Fibroblast of skin of left quadriceps (primary cell): ENCODE data around the gene ALK.

Experiments used
- DNase-seq, 2 experiments: peaks; one replicate each; pipeline ENCODE4 v3.0.0-alpha.2; 2013; ENCODE audit warnings: low read depth in 2 of 2

ALK gene

DNA sequence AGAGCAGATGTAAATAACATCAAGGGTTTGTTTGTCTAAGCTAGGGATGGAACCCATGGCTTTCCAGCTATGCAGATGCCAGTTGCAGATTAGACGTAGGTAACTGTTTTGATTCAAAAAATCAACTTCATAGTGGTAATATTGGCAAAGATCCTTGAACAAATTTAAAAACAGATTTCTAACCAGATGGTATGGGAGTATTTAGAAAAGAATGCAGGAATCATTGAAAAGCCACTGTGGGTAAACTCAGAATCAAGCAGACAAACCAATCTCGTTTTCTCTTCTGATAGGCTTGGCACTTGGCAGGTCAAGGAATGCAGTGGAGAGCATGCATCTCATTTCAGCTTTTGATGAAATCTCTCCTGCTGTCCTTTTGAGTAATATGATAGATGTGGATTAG lies 428.7 kb downstream of the ALK start:
- no peak for DNase-seq

DNA sequence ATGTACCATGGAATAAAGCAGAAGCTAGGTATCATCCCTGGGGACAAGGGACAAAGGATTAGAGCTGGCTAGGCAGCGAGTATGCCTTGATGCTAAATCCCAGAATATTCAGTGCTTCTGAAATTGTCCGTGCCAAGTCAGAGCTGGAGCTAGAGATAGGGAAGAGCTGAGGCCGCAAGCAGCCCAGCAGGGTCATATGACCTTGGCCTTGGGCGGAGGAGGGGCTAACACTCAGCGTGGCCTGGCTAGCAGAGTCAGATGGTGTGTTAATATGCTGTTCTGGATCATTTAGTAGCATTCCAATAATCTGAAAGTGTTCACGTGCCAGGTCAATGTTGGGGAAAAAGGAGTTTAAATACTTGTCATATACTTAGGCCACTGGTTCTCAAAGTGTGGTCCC lies 431.3 kb downstream of the ALK start:
- DNase-seq, result no peak

DNA sequence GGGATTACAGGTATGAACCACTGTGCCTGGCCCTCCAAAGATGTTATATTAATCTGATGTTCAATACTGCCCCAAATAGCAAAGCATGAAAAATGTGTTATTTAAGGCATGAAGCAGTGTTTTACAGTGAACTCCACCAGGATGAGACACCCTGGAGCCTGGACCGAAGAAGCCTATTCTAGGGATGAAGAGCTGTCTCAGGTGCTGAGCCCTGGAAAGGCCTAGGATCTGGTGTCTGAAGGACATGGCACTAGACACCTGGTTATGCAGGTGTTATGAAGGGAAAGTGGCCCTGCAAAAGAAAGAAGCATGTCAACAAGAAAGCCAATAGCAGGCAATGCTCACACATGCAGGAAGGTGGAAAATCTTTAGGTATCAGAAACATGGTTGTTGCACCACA lies 431.8 kb downstream of the ALK start:
- no peak for DNase-seq

DNA sequence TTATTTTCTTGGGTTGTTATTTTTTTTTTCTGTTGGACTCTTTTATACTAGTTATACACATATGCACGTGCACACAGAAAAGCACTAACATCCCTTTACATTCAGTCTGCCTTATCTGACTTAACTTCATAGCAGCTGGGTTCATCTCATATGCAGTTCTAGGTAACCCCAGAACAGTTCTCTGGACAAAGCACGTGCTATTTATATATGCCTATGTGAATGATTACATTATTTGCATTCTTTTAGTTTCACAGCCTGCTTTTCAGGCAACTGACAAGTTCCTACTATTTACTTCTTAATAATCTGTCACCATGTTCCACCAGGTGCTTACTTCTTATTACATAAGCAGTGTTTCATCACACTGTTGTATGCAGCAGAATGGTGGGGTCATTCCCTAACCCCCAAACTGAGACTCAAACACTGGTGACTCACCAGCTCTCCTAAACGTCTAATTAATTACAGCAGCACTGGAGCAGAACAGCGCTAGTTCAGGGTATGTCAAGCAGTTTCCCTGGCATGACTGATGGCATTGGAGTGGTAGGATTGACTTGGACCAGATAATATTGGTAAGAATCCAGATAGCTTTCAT lies 433.3 kb downstream of the ALK start:
- peak; percentile 40 to 44 for DNase-seq

DNA sequence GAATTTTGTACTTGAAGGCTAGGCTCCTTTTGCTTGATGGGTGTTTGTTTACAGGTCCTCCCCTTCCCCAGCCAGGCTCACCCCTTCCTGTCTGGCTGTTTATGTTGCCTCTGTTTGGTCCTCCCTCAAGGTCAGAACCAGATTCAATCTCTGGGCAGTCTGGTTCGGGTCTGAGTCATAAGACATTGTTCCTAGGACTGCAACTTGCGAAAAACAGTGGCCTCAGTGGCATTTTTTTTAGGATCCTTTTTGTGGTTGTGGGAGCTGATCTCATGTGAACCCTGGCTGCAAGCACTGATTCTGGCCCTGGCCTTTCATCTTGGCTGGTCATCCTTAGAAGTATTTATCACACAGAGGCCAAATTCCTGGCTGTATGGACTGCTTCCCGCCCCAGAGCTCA lies 435.8 kb downstream of the ALK start:
- no peak for DNase-seq

DNA sequence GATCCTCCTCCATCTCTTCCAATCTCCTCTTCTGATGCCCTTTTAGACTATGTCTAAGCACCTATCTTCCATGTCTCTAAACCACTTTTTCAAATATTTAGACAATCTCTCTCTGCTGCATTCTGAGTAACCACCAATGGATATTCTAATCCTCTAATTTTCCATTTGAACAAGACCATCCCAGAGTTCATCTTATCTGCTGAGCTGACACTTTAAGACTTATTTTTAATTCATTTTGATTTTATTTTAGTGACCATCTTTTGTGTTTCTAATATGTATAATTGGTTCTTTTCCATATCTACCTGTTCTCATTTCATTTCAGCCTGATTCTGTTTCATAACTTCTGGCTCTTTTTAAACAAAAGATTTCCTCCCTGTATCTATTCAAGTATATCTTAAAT lies 436.3 kb downstream of the ALK start:
- no peak for DNase-seq

DNA sequence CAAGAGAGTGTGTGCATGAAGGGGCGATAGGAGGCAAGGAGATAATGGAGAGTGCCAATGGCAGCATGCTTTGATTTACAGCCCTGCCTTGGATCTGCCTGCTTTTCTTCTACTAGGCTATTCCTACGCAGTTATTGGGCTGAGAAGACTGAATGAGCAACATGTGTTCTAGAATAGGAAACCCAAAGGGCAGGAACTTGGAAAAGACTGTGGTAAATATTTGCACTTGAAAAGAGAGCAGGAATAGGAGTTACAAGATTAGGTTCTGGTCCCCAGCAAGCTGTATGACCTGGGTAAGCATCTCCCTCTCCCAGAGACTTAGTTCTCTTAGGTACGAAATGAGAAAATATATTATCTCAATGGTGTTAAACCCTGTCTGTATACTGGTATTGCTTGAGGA lies 438.5 kb downstream of the ALK start:
- no peak for DNase-seq

DNA sequence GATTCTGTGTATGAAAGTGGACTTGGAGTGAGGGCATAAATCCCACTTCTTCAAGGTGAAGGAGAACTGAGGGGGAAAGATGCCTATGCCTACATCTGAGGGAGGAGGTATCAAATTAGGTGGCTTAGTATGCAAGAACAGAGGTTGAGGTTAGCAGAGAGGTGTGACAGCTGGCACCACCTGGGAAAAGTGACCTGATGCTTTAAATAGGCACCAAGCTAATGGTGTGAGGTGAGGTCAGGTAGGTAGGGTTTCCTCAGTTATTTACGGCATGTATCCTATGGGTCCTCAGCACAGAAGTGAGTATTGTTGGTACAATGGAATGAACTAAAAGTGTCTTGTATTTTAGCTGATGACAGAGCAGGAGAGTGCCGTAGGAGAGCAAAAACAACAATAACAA lies 439.0 kb downstream of the ALK start:
- DNase-seq, result no peak

DNA sequence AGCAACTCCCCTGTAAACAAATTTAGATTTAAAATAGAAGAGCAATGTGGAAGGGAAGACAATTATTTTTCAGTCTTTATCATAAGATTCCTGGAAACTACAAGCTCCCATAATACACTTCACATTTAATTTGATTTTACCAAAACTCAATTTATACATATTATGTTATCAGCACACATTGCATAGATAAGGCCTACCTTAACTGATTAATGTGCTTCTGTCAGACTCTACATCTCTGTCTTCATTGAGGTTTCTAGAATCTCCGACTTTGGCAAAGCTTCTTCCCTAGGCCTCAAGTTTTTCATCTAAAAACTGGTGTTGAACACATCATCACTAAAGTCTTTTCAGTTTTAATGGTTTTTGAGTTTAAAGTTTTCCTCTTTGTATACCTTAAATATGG lies 440.1 kb downstream of the ALK start:
- no peak for DNase-seq

DNA sequence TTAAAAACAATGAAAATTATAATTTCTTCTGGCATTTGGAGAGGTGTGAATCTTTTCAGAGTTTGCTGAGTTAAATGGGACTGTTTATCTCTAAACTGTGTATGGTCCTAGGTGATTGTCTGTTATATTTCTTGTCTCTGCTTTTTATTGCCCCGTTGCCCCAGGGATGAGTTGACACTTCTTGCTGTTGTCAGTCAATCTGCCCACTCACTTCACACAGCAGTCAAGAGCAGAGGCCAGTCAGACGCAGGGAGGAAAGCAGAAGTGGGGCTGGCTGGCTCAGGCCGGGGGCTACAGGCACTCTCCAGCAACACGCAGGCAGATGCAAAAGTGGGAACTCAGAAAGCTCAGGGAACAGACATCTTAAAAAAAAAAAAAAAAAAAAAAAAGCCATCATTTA lies 441.0 kb downstream of the ALK start:
- no peak for DNase-seq

DNA sequence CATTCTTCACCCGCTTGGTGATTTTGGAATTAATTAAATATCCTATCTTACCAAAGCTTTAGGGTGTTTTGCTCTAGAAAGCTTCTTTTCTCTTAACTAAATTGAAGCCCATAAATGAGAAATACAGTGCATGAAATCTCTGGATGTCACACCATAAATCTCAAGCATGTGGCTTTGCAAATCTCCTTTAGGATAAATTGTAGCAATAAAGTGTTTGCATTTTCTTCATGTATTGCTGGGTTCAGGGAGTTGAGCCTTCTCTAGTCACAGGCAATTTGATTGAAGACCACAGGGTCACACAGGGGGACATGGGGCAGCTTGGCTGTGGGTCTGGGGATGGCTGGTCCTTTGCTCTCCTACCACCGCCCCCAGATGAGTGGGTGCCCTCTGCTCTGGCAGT lies 442.0 kb downstream of the ALK start:
- DNase-seq, result no peak

DNA sequence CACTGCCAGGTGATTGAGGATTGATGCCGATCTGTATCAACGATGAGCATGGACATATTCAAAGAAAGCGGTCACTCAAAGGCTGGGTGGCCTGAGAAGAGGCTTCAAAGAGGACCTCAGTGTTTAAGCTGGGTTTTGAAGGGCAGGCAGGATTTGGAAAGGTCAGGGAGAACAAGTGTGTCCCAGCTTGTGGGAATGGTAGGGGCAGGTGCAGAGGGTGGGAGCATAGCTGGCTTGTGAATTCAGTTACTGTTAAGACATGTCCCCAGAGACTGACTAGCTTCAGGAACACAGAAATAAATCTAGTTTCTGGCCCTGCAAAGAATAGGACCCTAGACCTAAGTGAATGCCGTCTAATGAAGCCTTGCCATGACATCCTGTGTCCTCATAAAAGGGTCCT lies 442.7 kb downstream of the ALK start:
- DNase-seq, result no peak

DNA sequence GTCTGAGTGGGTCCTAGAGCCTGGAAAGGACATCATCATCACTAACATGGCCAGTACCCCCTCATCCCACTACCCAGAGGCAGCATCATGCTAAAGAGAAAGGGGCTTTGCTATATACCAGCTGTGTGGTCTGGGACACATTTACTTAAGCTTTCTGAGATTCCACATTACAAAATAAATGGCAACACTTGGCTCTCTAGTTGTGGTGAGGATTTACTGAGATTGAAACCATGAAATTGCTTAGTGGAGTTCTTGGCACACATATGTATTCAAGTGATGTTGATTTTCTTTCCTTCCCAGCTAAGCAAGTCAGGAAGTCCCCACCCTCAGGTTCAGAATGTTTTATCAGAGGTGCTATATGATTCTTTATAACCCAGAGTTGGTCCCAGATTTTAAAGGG lies 444.2 kb downstream of the ALK start:
- no peak for DNase-seq

DNA sequence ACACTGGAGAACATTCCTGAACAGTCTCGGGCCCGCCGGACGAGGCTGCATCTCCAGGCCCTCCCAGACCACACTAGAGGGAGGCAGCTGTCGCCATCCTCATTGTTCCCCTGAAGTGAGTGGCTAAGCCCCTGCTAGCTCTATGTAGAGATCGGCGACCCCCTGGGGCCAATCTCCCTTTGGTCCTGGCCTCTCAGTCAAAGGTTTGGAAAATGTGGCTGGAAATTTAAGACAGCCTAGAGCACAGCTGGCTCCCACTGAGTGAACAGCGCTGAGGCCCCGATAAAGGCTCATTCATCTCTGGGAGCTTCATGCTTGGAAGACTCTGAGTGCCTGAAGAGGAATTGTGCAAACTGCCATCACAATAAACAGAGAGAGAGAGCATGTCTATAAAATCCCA lies 445.9 kb downstream of the ALK start:
- no peak for DNase-seq

DNA sequence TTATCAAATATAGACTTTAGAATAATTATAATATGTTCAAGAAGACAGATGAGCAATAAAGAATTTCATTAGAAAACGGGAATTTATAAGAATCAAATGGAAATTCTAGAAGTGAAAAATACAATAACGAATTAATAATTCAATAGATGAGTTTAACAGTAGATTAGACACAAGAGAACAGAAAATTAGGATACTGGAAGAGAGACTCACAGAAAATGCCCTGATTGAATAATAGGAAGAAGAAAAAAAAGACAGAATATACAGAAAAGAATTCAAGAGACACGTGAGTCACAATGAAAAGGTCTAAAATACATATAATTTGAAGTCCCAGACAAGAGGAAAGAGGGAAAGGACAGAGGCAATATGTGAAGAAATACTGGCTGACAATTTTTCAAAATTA lies 451.4 kb downstream of the ALK start:
- DNase-seq, result no peak

DNA sequence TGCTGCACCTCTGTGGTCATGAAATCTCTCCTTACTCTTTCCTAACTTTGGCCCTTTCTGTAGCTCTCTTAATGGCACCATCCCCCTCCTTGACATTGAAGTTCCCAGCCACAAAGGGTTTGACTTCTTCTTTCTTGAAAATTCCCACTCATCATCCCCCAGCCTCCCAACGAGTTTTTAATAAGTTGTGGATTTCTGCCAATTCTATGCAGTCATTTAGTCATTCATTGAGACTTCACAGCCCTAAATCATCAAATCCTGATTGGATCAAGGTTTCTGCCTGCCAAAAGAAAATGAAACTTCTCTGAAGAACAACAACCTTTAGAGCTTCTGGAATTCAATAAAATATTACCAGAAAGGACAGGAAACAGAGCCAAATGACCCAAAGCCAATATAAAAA lies 451.9 kb downstream of the ALK start:
- peak; percentile 18 to 24 for DNase-seq

DNA sequence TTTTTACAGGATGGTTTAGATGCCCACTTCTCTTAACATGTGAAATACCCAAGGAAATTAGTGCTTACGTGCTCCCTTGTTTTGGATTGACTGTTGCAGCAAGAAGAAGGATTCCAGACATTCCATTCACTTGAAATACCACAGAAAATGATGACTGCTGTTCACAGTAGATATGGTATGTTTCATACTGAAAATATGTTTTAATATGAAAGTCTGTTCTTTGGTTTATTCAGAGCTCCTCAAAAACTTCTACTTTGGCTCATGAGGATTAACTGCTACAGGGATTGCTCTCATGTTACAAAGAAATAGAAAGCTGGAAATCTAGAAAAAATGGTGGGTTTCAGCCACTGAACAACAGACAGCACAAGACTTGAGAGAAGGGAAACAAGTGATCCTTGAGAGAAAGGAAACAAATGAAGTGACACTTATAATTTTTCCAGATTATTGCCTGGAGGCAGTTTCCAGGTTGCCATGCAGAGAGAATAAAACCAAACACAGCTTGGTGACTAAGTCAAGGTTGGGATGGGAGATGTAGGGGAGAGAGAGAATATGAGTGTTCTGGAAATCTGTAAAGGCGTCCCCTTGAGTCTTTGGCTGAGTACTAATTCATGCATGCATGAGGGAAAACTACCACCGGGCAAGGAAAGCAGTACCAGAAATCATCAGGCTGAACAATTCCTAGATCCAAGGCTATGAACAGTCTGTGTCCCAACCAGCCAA lies 458.0 kb downstream of the ALK start:
- peak; percentile 77 to 78 for DNase-seq

DNA sequence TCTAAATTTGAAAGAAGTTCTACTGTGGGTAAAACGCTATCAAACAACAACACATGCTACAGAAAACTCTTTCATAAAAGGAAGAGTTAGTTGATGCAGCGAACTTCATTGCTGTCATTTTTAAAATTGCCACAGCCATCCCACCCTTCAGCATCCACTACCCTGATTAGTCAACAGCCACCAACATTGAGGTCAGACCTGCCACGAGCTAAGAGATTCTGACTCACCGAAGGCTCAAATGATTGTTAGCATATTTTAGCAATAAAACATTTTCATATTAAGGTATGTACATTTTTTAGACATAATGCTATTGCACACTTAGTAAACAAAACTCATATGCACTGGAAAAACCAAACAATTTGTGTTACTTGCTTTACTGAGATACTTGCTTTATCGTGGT lies 459.1 kb downstream of the ALK start:
- DNase-seq, result peak; percentile 46 to 49

DNA sequence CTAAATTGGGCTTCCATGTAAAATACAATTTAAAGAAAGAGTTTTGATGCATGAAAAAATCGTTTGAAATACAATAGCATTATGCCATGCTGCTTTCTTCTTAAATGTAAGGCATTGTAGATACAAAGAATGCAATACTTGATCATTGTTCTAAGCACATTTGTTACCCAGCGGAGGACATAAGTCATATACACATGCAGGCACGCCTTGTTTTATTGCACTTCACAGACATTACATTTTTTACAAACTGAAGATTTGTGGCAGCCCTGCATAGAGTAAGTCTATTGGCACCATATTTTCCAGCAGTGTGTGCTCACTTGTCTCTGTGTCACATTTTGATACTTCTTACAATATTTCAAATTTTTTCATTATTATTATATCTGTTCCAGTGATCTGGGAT lies 461.2 kb downstream of the ALK start:
- DNase-seq, result no peak

DNA sequence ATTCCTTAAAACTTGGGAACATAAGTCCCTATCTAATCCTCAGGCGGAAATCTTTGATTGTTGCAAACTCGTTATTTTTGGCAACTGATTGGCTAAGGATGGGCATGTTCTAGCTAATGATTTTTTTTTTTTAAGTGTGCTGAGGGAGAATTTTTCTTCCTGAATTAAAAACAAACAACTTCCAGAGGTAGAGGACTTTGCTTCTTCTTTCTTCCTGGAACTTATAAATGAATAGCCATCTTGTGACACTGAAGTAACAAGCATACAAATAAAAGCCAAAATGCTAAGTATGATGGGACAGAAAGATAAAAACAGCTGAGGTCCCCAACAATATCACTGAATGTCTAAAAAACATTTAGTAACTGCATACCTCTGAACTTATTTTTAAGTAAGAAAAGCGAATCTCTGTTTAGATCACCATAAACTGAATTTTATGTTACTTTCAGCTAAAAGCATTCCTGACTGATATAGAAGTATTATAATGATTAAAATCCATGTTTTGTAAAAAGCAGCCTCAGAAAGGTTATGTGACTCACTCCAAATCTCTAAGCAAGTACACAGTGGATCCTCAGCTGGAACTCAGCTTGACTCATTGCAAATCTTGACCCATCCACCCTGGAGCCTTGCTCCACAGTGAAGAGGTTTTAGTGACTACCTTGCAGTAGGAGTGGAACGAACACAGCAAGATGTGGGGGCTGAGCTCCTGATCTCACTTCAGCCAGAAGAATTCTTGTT lies 461.8 kb downstream of the ALK start:
- peak; percentile 38 to 46 for DNase-seq

DNA sequence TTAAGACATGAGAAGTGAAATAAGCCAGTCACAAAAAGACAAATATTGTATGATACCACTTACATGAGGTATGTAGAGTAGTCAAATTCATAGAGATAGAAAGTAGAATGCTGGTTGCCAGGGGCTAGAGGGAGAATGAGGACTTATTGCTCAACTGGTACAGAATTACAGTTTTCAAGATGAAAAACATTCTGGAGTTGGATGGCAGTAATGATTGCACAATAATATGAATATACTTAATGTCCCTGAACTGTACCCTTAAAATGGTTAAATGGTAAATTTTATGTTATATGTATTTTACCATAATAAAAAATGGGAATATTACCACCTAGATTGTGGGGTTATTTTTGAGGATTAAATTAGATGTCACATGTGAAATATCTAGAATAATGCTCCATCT lies 465.0 kb downstream of the ALK start:
- no peak for DNase-seq

DNA sequence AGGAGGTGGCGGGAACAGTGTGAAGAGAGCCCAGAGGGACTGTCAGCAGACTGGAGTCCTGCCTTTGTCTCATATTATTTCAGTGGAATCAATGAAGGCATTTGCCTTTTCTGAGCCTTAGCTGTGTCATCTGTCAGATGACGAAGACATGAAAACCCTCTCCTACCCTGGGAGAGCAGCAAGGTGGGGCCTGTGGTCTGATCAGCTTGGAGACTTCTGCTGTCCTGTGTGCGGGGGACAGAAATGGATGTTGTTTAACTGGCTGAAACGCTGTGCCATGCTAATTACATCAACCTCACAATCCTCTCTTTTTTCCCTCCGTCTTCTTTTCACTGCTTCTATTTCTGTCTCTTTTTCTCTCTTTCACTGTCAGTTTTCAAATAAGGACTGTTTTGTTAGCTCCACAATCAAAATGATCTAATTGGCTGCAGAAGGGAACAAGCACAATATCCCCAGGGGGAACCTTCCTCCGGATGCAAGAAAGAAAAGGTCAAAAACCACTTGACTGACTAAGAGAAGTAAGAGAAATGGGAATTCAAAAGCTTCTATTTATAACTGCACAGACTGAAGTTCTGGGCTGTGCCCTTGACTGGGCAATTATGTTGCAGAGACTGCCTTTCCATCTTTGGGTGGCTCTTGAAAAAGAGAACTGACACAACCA lies 466.1 kb downstream of the ALK start:
- no peak for DNase-seq

DNA sequence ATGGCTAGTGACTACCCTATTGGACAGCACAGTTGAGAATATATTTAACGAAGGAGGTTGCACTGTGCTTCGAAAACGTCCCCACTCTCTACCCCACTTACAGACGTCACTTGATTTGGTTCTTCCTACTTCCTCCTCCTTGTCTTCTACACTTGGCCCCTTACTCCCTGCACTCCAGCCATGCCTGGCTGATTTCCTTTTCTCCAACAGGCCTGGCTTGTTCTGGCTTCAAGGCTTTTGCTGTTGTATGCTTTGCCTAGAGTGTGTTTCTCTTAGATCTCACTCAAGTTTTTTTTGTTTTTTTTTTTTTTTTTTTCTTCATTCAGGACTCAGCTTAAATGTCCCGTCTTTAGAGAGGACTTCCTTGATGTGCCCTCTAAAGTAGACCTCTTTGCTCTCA lies 469.4 kb downstream of the ALK start:
- DNase-seq, result no peak
